Activated T-cell treated with anti-CD3 and anti-CD28 coated beads for 4 hours (primary cell): ENCODE results near the gene PEAK3.
A peak's percentile ranks its signal among the peaks of the same experiment; 100 is the strongest.

Experiments
- DNase-seq: peaks from one replicate; pipeline ENCODE4 v3.0.0-alpha.2; 2020

PEAK3 gene

GRCh38 chr19:2269244-2270156, 12.5 kb downstream of the PEAK3 start:
- peak; percentile 98 for DNase-seq

GRCh38 chr19:2268861-2269243, 13.1 kb downstream of the PEAK3 start:
- DNase-seq = no peak

- no peak for DNase-seq
Measured at GRCh38 chr19:2268480-2268830, 13.5 kb downstream of the PEAK3 start.

GRCh38 chr19:2266183-2266993, 15.6 kb downstream of the PEAK3 start:
- no peak for DNase-seq

GRCh38 chr19:2261438-2262172, 20.4 kb downstream of the PEAK3 start:
- no peak for DNase-seq

GRCh38 chr19:2260341-2260805, 21.6 kb downstream of the PEAK3 start:
- no peak for DNase-seq

- no peak for DNase-seq
Measured at GRCh38 chr19:2259336-2259735, 22.6 kb downstream of the PEAK3 start.

- no peak for DNase-seq
Measured at GRCh38 chr19:2255982-2256685, 25.8 kb downstream of the PEAK3 start, which contains the start of gene JSRP1. Gene JSRP1 (minus strand): TSS chr19:2256417. CDS start chr19:2255314, 1,103 bp downstream.

GRCh38 chr19:2255112-2255845, 26.7 kb downstream of the PEAK3 start:
- no peak for DNase-seq

GRCh38 chr19:2254064-2254872, 27.7 kb downstream of the PEAK3 start:
- DNase-seq = no peak

- DNase-seq = no peak
Measured at GRCh38 chr19:2253106-2254063, 28.6 kb downstream of the PEAK3 start.

GRCh38 chr19:2252797-2253105, 29.2 kb downstream of the PEAK3 start:
- DNase-seq = no peak

GRCh38 chr19:2252055-2252796, 29.7 kb downstream of the PEAK3 start:
- DNase-seq = no peak

- no peak for DNase-seq
Measured at GRCh38 chr19:2251106-2252054, 30.6 kb downstream of the PEAK3 start.

- no peak for DNase-seq
Measured at GRCh38 chr19:2250766-2251105, 31.2 kb downstream of the PEAK3 start.

GRCh38 chr19:2249880-2250765, 31.9 kb downstream of the PEAK3 start:
- no peak for DNase-seq
